ENCODE data around the gene UNC13D.

DNA sequence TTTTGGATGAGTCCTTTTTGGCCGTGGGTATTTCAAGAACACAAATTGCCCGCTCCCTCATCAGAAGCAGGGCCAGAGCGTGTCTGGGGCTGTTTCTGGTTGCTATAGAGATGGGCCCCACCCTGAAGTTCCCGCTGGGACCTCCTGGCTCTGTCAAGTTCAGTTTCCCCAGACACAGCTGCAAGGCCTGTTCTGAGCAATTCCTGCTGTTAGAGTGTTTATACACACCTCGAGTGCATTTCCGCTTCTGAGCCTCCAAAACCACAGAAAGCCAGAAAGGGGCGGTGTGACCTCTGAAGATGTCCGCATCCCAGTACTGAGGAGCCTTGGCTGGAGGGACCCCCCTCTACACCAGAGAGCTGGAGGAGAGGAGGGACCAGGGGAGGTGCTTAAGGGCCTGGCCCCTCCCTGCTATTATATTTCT lies 20.3 kb upstream of the UNC13D start:
- TF ChIP-seq SMC3 (conservative IDR thresholded peaks at IDR 0.05; ENCODE audit: insufficient read depth, low read depth, low read length) (no peak), MTA2 (IDR thresholded peaks at IDR 0.05; ENCODE audit: low read depth) (no peak), FOSL1 (tag; conservative IDR thresholded peaks at IDR 0.05) (no peak), POLR2A (conservative IDR thresholded peaks at IDR 0.05) (no peak)
- TF ChIP-seq, protein P1, sequence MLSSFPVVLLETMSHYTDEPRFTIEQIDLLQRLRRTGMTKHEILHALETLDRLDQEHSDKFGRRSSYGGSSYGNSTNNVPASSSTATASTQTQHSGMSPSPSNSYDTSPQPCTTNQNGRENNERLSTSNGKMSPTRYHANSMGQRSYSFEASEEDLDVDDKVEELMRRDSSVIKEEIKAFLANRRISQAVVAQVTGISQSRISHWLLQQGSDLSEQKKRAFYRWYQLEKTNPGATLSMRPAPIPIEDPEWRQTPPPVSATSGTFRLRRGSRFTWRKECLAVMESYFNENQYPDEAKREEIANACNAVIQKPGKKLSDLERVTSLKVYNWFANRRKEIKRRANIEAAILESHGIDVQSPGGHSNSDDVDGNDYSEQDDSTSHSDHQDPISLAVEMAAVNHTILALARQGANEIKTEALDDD (IDR thresholded peaks at IDR 0.05), result no peak
- TF ChIP-seq, protein P2, sequence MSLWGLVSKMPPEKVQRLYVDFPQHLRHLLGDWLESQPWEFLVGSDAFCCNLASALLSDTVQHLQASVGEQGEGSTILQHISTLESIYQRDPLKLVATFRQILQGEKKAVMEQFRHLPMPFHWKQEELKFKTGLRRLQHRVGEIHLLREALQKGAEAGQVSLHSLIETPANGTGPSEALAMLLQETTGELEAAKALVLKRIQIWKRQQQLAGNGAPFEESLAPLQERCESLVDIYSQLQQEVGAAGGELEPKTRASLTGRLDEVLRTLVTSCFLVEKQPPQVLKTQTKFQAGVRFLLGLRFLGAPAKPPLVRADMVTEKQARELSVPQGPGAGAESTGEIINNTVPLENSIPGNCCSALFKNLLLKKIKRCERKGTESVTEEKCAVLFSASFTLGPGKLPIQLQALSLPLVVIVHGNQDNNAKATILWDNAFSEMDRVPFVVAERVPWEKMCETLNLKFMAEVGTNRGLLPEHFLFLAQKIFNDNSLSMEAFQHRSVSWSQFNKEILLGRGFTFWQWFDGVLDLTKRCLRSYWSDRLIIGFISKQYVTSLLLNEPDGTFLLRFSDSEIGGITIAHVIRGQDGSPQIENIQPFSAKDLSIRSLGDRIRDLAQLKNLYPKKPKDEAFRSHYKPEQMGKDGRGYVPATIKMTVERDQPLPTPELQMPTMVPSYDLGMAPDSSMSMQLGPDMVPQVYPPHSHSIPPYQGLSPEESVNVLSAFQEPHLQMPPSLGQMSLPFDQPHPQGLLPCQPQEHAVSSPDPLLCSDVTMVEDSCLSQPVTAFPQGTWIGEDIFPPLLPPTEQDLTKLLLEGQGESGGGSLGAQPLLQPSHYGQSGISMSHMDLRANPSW (CRISPR knock-in tag; IDR thresholded peaks at IDR 0.05), result no peak
